Spleen (tissue), 11 donors: Measurements from ENCODE around the gene KCMF1. TPM values are rescaled to one million over a fixed set of nuclear protein-coding genes. Genes with fewer than 3 reads are reported as not detected.

ENCODE experiments used
- DNase-seq: peaks from one replicate; pipeline ENCODE4 v3.0.0-alpha.2; 2020
- H3K27ac ChIP-seq, 8 donors: fragments of 200-600 bp; sonication (generic) in 7 of 8; 1 replicate in 4 of 8; 2 replicates in 4 of 8; pipeline versions ENCODE4 v1.5.0 to v1.8.0; 2016 to 2021; ENCODE audit warnings: inconsistent platforms in 4 of 8, mild to moderate bottlenecking in 4 of 8, moderate library complexity in 1 of 8
- H3K27me3 ChIP-seq, 7 donors: fragments of 200-600 bp; sonication (generic) in 6 of 7; replicated peaks in 1 of 7; 1 replicate in 4 of 7; 2 replicates in 3 of 7; pipeline versions ENCODE4 v1.5.0 to v1.8.0; 2016 to 2021; ENCODE audit warnings: inconsistent platforms in 3 of 7, mild to moderate bottlenecking in 1 of 7
- H3K36me3 ChIP-seq, 6 donors: fragments of 200-600 bp; sonication (generic) in 5 of 6; 1 replicate in 4 of 6; 2 replicates in 2 of 6; pipeline versions ENCODE4 v1.5.0 to v1.8.0; 2016 to 2021; ENCODE audit warnings: inconsistent platforms in 2 of 6
- H3K4me1 ChIP-seq, 6 donors: fragments of 200-600 bp; sonication (generic) in 5 of 6; 1 replicate in 3 of 6; 2 replicates in 3 of 6; pipeline versions ENCODE4 v1.5.0 to v1.8.0; 2016 to 2021; ENCODE audit warnings: inconsistent platforms in 3 of 6
- H3K4me3 ChIP-seq, 8 donors: fragments of 200-600 bp; sonication (generic) in 7 of 8; 1 replicate in 4 of 8; 2 replicates in 4 of 8; pipeline versions ENCODE4 v1.5.0 to v1.8.0; 2016 to 2021; ENCODE audit warnings: inconsistent platforms in 4 of 8, mild to moderate bottlenecking in 4 of 8, moderate library complexity in 2 of 8
- H3K9me3 ChIP-seq, 8 donors: fragments of 200-600 bp; sonication (generic) in 7 of 8; 1 replicate in 4 of 8; 2 replicates in 4 of 8; pipeline versions ENCODE4 v1.5.0 to v1.8.0; 2016 to 2021; ENCODE audit warnings: inconsistent platforms in 4 of 8
- CTCF ChIP-seq, 11 experiments: fragments of 200-600 bp in 7 of 11; fragments of 450-650 bp in 4 of 11; sonication (generic) in 4 of 11; IDR thresholded peaks in 8 of 11; conservative IDR thresholded peaks in 3 of 11; 1 replicate in 7 of 11; 2 replicates in 4 of 11; pipeline versions ENCODE4 v1.4.0 to v1.8.0; 2016 to 2021; ENCODE audit warnings: antibody characterized with exemption in 11 of 11, inconsistent platforms in 4 of 11, mild to moderate bottlenecking in 1 of 11
- POLR2A ChIP-seq, 3 donors: fragments of 450-650 bp; IDR thresholded peaks; one replicate each; pipeline ENCODE4 v1.5.1; 2017; ENCODE audit warnings: antibody characterized with exemption in 3 of 3, mild to moderate bottlenecking in 1 of 3
- POLR2AphosphoS5 ChIP-seq, 3 donors: sonication (generic); formaldehyde crosslinking; IDR thresholded peaks; one replicate each; pipeline ENCODE4 v1.5.1; 2017; ENCODE audit warnings: antibody characterized with exemption in 3 of 3
- WGBS, 5 donors: extraction: QIAGEN DNeasy Blood & Tissue Kit in 3 of 5; methylation state at CpG; one replicate each; pipeline versions ENCODE4 v1.1.5 to v1.1.7; 2013 to 2018; 5-methylcytosine and 5-hydroxymethylcytosine counted together
- intact Hi-C: fragments of 100-400 bp; cut with DNase I; formaldehyde crosslinking; loops from one replicate; pipeline ENCODE4 v1.15.0; 2023; ENCODE audit warnings: low total_unique reads
- polyA plus RNA-seq, 3 donors: library from polyadenylated mRNA; stranded (reverse); fragments of 200-250 nt; gene quantifications; one replicate each; pipeline ENCODE4 v1.2.1, GENCODE V29; 2013
- total RNA-seq, 7 donors: library from RNA; depleted of rRNA in 3 of 7; stranded (reverse); fragments of >200 nt in 3 of 7; fragmentation: NEBNext Ultra II Directional in 4 of 7; extraction: Animal tissue kit (Norgen Biotek cat#: 25700) in 4 of 7; gene quantifications; one replicate each; pipeline versions ENCODE4 v1.1.0 to v1.2.1, GENCODE V29; 2016 to 2021
- donor health status: healthy with polysubstance abuse.
- donor health status: DM: no; HTN: no; CAD: no; lungs with moderate emphysema.
- donor health status: DM: no; HTN: no; CAD: no.
- donor health status: Bipolar disorder and iron deficiency.
- donor health status: healthy.
- donor health status: DM: no; HTN: no; CAD: no.
- donor health status: DM: yes; HTN: yes; CAD: no.

Gene KCMF1
- total and polyA plus RNA-seq, 10 donors, result 15.9 to 68.1 (median 46.9) TPM

GRCh38 chr2:84938194-84938879 lies 32.6 kb upstream of the KCMF1 start:
- no peaks in the 10 kb centered on the region for H3K27me3 ChIP-seq
- H3K27ac ChIP-seq, result peak overlapping the region; percentile 6 to 89 (median 84)
- no peaks in the 10 kb centered on the region for H3K36me3 ChIP-seq
- intact Hi-C loops, result no loop called here
- H3K9me3 ChIP-seq, result no peaks in the 10 kb centered on the region
- WGBS, 5 donors, result 48 to 56% (median 55%) methylated on average over 5 of the region's 5 CpGs
- DNase-seq, result peak; percentile 54
- peak overlapping the region in 1 of 8 donors; percentile 53 for H3K4me3 ChIP-seq
- TF ChIP-seq POLR2AphosphoS5 (IDR thresholded peaks at IDR 0.05) (no peak), POLR2A (IDR thresholded peaks at IDR 0.05) (no peak), CTCF (IDR thresholded peaks at IDR 0.05 in 8 of 11, conservative IDR thresholded peaks at IDR 0.05 in 3 of 11) (no peak)
- peaks cover 6 to 53% (median 34%) of the 10 kb centered on the region in 6 donors for H3K4me1 ChIP-seq

GRCh38 chr2:84939426-84940087 lies 31.4 kb upstream of the KCMF1 start:
- peak overlapping the region; percentile 55 to 89 (median 84) for H3K27ac ChIP-seq
- no peaks in the 10 kb centered on the region for H3K9me3 ChIP-seq
- H3K4me3 ChIP-seq, result peak overlapping the region in 3 of 8 donors; percentile 7 to 53 (median 9)
- TF ChIP-seq CTCF (IDR thresholded peaks at IDR 0.05 in 8 of 11, conservative IDR thresholded peaks at IDR 0.05 in 3 of 11) (no peak), POLR2AphosphoS5 (IDR thresholded peaks at IDR 0.05) (peak in 2 of 3 donors; percentile 59 to 69)
- 15 to 44% (median 29%) methylated on average over 9 of the region's 9 CpGs for WGBS, 5 donors
- H3K27me3 ChIP-seq, result no peaks in the 10 kb centered on the region
- H3K4me1 ChIP-seq, result peaks cover 6 to 60% (median 34%) of the 10 kb centered on the region in 6 donors
- H3K36me3 ChIP-seq, result no peaks in the 10 kb centered on the region
- intact Hi-C loops, result no loop called here
- peak; percentile 85 for DNase-seq

- Histone ChIP-seq H3K4me1 (peaks cover 6 to 65% (median 35%) of the 10 kb centered on the region in 6 donors), H3K4me3 (peak overlapping the region in 3 of 8 donors; percentile 7 to 53 (median 9)), H3K27ac (peak overlapping the region; percentile 55 to 89 (median 84)), H3K36me3 (no peaks in the 10 kb centered on the region), H3K27me3 (no peaks in the 10 kb centered on the region), H3K9me3 (no peaks in the 10 kb centered on the region)
- 59 to 67% (median 61%) methylated on average over 3 of the region's 3 CpGs for WGBS, 5 donors
- DNase-seq, result peak; percentile 27
- intact Hi-C loops, result no loop called here
- TF ChIP-seq POLR2AphosphoS5 (IDR thresholded peaks at IDR 0.05) (no peak), POLR2A (IDR thresholded peaks at IDR 0.05) (no peak), CTCF (IDR thresholded peaks at IDR 0.05 in 8 of 11, conservative IDR thresholded peaks at IDR 0.05 in 3 of 11) (no peak)
These were observed 30.9 kb upstream of the KCMF1 start for GRCh38 chr2:84940088-84940470.

- H3K27me3 ChIP-seq, result no peaks in the 10 kb centered on the region
- 59 to 88% (median 82%) methylated on average over 3 of the region's 3 CpGs for WGBS, 5 donors
- peaks cover 6 to 74% (median 42%) of the 10 kb centered on the region in 6 donors for H3K4me1 ChIP-seq
- peak overlapping the region in 4 of 8 donors; percentile 34 to 85 (median 64) for H3K27ac ChIP-seq
- H3K4me3 ChIP-seq, result no peak overlapping the region
- H3K36me3 ChIP-seq, result no peaks in the 10 kb centered on the region
- TF ChIP-seq POLR2A (IDR thresholded peaks at IDR 0.05) (no peak), POLR2AphosphoS5 (IDR thresholded peaks at IDR 0.05) (no peak), CTCF (IDR thresholded peaks at IDR 0.05 in 8 of 11, conservative IDR thresholded peaks at IDR 0.05 in 3 of 11) (no peak)
- H3K9me3 ChIP-seq, result no peaks in the 10 kb centered on the region
- peak; percentile 30 for DNase-seq
- intact Hi-C loops, result no loop called here
These were observed 30.0 kb upstream of the KCMF1 start for GRCh38 chr2:84940831-84941412.
